Measurements from ENCODE around the gene TRIM38.
"Not testable (repeated sequence)": the region's sequence is repeated elsewhere in the genome, so short reads cannot be mapped to it uniquely, and the experiment has no call there.

Gene TRIM38

DNA sequence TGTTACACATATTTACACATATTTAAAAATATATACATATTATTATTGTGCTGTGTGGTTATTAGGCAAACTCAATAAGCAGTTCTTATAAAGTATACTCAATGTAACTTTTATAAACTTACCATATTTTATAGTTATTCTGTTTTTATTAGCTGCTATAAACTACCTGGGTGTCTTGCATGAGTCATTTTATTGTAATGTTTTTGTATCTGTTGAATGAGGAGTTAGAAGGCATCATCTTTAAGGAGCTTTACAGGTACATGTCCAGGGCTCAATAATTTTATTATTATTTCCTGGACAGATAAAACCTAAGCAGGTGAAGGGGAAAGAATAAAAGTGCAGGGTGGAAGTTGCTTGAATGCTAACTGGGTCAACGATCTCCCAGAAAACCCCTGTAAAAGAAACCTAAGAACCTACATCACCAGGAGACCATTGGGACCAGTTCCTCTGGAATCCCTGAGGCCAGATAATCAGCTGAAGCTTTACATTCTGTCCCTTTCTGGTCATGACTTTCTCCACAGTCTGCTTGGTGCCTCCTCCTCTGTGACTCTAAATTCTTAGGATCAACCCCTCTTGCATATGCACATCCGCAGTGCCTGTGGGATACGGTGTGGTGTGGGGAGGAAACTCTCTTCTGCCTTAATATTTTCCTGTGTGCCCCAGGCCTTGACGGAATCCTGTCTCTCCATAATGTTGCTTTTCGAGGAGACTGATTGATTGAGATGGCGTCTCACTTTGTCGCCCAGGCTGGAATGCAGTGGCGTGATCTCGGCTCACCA, 38.0 kb downstream of the TRIM38 start:
- no peak for DNase-seq (ENCODE audit: low read depth in 2 of 2, low spot score in 1 of 2)

- no peak for DNase-seq (ENCODE audit: low read depth in 2 of 2, low spot score in 1 of 2)
These were observed 40.6 kb downstream of the TRIM38 start for GRCh38 chr6:26003102-26003694.

DNA sequence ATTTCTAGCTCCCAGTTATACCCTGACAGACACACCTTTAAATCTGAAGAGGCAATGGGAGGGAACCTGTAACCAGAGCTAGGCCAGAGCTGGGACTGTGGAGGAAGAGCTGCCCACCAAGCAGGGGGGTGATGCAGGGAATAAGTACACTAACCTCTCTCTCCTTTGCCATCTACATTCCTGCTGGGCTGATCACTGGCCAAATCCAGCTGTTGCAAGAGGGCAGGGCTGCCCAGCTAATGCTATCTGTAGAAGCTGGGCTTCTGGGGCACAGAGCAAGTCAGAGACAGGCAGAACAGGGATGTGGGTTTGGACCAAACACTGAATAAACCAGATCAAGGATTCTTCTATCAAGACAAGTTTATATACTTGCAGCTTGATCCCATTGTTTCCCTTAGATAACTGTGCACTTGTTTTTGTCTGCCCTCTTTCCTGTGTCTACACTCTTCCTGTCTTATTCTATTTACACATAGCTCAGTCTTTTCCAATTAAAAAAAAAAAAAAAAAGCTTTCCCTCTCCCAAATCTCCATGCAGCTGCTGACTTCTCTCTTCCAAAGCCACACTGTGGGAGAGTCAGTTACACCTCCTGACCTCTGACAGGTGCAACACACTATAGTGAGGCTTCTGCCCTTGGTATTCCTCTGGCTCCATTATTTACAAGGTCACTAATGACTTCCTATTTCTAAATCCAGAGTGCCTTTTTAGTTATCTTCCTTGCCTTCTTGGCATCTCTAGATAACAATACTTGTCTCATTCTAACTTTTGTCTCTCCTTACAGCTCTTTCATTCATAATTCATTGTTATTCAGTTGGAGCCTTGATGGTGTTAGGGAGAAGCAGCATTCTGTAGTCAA, 43.7 kb downstream of the TRIM38 start:
- no peak for DNase-seq (ENCODE audit: low read depth in 2 of 2, low spot score in 1 of 2)

DNA sequence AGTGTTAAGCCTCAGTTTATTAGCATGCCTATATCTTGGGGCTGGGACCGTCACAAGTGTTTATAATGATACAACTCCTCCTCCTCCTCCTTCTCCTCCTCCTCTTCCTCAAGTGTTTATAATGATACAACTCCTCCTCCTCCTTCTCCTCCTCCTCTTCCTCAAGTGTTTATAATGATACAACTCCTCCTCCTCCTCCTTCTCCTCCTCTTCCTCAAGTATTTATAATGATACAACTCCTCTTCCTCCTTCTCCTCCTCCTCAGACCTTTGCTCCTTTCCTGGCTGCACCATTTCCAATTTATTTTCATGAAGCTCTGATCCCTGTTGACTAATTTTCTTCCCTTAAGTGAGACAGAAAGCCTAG, 44.3 kb downstream of the TRIM38 start:
- DNase-seq (ENCODE audit: low read depth in 2 of 2, low spot score in 1 of 2) = not testable (repeated sequence)

DNA sequence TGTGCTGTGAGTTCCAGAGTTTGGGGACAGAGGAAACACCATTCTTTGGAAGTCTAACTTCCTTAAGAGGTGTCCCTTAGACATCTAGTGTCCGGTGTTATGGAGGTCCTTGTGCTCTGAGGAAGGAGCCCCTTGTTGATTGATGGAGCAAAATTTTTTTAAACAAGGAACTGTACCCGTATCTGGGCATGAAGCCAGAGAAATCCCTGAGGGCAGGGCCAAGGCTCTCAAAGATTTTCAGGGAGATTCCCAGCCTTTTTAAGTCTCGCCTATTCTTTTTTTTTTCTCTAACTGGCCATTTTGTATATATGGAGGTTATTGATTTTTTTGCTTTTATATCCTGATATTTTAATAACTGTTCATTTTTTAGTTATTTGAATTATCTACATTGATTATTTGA, 45.9 kb downstream of the TRIM38 start:
- DNase-seq (ENCODE audit: low read depth in 2 of 2, low spot score in 1 of 2) = no peak

DNA sequence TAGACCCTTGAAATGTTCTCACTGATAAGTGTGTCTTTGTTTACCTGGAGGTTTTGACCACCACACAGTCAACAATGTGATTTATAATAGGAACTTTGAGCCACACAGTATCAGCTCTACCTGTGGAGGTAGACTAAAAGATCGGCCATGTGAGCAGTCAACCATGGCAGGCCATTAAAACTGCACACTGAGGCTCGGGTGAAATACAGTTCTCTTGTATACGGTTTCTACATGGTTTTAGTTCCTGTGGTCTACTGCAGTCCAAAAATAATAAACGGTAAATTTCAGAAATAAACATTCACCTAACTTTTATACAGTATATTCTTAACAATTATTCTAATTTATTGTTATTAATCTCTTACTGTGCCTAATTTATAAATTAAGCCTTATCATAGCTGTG, 47.2 kb downstream of the TRIM38 start:
- DNase-seq (ENCODE audit: low read depth in 2 of 2, low spot score in 1 of 2) = no peak

DNA sequence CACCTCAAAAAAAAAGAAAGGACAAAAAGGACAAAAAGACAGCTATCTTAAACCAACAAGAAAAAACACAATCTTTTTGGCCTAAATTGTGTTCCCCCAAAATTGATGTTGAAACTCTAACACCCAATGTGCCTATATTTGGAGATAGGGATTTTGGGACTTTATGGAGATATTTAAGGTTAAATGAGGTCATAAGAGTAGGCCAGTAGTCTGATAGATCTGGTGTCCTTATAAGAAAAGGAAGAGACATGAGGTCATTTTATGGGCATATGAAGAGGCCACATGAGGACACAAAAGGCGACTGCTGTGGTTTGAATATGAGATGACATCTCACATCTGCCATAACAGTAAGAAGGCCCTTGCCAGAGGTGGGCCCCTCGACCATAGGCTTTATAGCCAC, 49.5 kb downstream of the TRIM38 start:
- DNase-seq (ENCODE audit: low read depth in 2 of 2, low spot score in 1 of 2) = no peak

- not testable (repeated sequence) for DNase-seq (ENCODE audit: low read depth in 2 of 2, low spot score in 1 of 2)
These were observed 51.8 kb downstream of the TRIM38 start for GRCh38 chr6:26014386-26014785.

DNA sequence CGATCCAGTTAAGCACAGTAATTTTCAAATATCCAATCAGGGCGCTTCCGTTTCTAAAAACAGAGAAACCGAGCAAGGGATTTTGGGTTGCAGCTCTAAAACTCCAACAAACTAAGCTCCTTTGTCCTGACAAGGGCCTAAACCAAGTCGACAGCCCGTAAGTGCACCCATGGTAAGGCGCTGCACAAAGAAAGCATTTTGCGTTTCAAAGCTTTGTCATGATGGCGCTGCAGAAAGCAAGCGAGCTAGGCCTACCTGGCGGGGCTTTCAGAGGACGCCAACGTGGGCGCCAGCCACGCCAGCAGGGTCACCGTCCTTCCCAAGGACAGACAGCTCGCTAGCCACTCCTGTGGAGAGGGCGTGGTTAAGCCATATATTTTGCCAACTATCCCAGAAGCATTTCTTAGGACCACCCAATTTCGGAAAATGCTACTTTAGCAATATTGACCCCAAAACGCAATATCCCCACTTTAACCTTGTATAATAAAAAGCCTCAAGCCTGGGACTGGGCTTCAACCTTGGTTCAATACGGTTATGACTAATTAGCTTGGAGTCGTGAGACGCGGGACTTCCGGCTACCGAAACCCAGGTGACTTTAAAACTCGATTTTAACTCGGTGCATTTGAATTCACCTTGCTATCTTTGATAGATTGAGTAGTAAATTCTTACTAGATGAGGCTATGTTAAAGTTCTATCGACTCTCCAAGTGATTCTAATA, 53.8 kb downstream of the TRIM38 start:
- DNase-seq (ENCODE audit: low read depth in 2 of 2, low spot score in 1 of 2) = no peak

DNA sequence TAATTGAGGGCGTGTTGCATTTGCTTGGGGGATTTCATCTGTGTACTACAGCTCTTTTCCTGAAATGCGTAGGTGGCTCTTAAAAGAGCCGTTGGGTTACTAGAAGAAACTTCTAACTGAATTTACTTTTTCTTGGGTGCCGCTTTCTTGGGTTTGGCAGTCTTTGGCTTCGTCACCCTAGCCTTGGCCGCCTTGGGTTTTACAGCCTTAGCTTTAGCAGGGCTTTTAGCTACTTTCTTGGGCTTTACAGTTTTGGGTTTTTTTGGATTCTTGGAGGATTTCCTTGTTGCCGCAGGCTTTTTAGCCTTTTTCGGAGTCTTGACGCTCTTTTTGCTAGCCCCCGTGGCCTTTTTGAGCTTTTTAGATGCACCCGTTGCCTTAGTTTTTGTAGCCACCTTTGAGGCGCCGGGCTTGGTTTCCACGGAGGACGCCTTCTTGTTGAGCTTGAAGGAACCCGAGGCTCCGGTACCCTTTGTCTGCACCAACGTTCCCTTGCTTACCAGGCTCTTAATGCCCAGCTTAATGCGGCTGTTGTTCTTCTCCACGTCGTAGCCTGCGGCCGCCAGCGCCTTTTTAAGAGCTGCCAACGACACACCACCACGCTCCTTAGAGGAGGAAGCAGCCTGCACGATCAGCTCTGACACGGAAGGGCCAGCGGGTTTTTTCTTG, 54.5 kb downstream of the TRIM38 start:
- no peak for DNase-seq (ENCODE audit: low read depth in 2 of 2, low spot score in 1 of 2)

GRCh38 chr6:26017632-26017966, 55.0 kb downstream of the TRIM38 start:
- no peak for DNase-seq (ENCODE audit: low read depth in 2 of 2, low spot score in 1 of 2)

DNA sequence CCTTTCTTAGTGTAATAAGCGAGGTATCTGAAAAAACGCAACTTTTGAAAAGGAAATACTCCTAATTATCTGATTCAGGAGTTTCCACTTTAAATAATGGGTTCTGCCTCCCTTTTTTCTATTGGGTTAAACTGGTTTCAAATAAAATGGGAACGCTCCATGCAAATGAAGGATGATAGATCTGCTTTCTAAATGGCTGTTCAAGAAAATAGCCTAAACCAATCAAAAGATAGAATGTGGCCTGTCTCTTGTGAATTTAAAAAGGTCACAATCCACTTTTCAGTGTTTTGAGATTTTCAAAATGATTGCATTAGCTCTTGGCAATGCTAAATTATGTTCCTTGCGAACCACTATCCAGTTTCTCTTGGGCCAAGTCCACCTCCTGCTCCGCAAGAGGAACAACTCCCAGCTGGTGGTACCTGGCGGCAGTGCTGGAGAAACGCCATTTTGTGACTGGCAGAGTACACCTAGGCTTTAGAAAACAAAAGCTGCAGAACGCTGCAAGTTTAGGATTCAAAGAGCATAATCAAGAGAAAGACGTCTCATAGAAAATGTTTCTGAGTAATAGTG, 56.7 kb downstream of the TRIM38 start:
- no peak for DNase-seq (ENCODE audit: low read depth in 2 of 2, low spot score in 1 of 2)

GRCh38 chr6:26019967-26020328, 57.3 kb downstream of the TRIM38 start:
- no peak for DNase-seq (ENCODE audit: low read depth in 2 of 2, low spot score in 1 of 2)

DNA sequence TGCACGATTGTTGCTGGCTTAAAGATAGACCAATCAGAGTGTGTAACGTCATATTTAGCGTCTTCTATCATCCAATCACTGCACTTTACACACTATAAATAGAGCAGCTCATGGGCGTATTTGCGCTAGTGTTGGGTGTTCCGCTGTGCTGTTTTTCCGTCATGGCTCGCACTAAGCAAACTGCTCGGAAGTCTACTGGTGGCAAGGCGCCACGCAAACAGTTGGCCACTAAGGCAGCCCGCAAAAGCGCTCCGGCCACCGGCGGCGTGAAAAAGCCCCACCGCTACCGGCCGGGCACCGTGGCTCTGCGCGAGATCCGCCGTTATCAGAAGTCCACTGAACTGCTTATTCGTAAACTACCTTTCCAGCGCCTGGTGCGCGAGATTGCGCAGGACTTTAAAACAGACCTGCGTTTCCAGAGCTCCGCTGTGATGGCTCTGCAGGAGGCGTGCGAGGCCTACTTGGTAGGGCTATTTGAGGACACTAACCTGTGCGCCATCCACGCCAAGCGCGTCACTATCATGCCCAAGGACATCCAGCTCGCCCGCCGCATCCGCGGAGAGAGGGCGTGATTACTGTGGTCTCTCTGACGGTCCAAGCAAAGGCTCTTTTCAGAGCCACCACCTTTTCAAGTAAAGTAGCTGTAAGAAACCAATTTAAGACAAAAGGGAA, 57.9 kb downstream of the TRIM38 start:
- no peak for DNase-seq (ENCODE audit: low read depth in 2 of 2, low spot score in 1 of 2)

GRCh38 chr6:26021001-26021349, 58.4 kb downstream of the TRIM38 start:
- no peak for DNase-seq (ENCODE audit: low read depth in 2 of 2, low spot score in 1 of 2)

DNA sequence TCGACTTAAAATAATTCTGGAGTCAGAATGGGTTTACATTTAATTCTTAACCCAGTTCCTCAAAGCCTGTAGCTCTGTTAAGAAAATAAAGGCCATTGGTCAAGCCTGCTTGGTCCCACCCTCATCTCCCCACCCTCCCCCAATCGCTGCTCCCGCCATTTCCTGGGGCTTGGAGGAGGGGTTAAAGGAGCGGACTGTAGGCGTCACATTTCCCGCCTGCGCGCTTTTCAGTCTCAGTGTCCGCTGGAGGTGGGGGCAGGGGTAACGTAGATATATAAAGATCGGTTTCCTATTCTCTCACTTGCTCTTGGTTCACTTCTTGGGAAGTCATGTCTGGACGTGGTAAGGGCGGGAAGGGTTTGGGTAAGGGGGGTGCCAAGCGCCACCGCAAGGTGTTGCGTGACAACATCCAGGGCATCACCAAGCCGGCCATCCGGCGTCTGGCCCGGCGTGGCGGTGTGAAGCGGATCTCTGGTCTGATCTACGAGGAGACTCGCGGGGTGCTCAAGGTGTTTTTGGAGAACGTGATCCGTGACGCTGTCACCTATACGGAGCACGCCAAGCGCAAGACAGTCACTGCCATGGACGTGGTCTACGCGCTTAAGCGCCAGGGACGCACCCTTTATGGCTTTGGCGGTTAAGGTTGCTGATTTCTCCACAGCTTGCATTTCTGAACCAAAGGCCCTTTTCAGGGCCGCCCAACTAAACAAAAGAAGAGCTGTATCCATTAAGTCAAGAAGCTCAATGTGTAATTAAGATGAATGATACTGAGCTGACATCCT, 58.9 kb downstream of the TRIM38 start:
- DNase-seq (ENCODE audit: low read depth in 2 of 2, low spot score in 1 of 2) = peak in 1 of 2 donors; percentile 82

GRCh38 chr6:26022132-26022472, 59.5 kb downstream of the TRIM38 start:
- DNase-seq (ENCODE audit: low read depth in 2 of 2, low spot score in 1 of 2) = no peak

DNA sequence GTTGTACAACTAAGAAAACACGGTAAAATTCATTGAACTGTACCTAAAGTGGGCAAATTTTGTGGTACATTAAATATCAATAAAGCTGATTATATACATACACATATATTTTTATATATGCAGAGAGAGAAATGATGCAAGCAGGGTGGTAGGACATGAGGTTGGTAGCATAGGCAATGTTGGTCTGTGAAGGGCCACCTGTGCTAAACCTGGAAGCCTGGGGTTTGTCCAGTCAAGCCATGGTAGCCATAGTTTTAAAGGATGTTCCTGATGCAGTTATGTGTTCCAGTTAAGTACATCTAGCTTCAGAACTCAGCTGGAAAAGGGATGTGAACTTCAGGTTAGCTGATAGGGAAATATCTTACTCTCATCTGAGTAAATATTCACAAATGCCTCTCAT, 60.1 kb downstream of the TRIM38 start:
- DNase-seq (ENCODE audit: low read depth in 2 of 2, low spot score in 1 of 2) = no peak

DNA sequence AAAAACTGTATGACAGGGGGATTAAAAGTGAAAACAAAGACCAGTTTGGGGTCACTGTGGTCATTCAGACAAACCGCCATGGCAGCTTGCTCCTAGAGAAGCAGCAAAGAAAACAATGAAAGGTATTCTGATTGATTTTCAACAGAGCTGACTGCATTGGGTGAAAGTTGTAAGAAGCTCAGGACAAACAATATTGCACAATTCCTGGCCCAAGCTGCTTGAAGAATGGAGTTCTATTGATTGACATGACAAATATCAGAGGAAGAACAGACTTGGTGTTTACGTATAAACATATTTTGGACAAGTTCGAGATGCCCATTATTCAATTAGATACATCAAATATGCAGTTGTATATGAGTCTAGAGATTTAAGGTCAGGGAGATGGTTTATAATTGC, 62.0 kb downstream of the TRIM38 start:
- no peak for DNase-seq (ENCODE audit: low read depth in 2 of 2, low spot score in 1 of 2)

Data from stimulated activated CD8-positive, alpha-beta memory T cell treated with anti-CD3 and anti-CD28 coated beads, Interleukin-4, amount 100 ng/mL, for 1 hour (primary cell).